ENCODE data around the gene ADAM10.

ADAM10 gene

GRCh38 chr15:58669108-58669507, 80.4 kb downstream of the ADAM10 start:
- TF ChIP-seq, protein P1, sequence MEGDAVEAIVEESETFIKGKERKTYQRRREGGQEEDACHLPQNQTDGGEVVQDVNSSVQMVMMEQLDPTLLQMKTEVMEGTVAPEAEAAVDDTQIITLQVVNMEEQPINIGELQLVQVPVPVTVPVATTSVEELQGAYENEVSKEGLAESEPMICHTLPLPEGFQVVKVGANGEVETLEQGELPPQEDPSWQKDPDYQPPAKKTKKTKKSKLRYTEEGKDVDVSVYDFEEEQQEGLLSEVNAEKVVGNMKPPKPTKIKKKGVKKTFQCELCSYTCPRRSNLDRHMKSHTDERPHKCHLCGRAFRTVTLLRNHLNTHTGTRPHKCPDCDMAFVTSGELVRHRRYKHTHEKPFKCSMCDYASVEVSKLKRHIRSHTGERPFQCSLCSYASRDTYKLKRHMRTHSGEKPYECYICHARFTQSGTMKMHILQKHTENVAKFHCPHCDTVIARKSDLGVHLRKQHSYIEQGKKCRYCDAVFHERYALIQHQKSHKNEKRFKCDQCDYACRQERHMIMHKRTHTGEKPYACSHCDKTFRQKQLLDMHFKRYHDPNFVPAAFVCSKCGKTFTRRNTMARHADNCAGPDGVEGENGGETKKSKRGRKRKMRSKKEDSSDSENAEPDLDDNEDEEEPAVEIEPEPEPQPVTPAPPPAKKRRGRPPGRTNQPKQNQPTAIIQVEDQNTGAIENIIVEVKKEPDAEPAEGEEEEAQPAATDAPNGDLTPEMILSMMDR (IDR thresholded peaks at IDR 0.05; ENCODE audit: low read length): no peak
- no peak for TF ChIP-seq EZH2 (IDR thresholded peaks at IDR 0.05; ENCODE audit: borderline replicate concordance, low read length)
- Histone ChIP-seq H3K4me3 (ENCODE audit: low read depth, low read length, poor library complexity, severe bottlenecking) (no peak overlapping the region), H3K79me2 (ENCODE audit: insufficient read depth, low read length) (no peaks in the 10 kb centered on the region), H3K9me3 (ENCODE audit: low read length) (no peaks in the 10 kb centered on the region), H3K4me2 (ENCODE audit: low read length) (no peak overlapping the region), H3K4me1 (ENCODE audit: insufficient read depth, low read length, severe bottlenecking) (no peaks in the 10 kb centered on the region), H3K27ac (ENCODE audit: low read depth, low read length, poor library complexity, severe bottlenecking) (no peak overlapping the region), H3K9me2 (ENCODE audit: low read depth, low read length) (no peaks in the 10 kb centered on the region), H2AFZ (ENCODE audit: low read length) (no peak overlapping the region), H3K36me3 (ENCODE audit: insufficient read depth, low read length) (peaks cover 30% of the 10 kb centered on the region), H4K20me1 (ENCODE audit: insufficient read depth, low read length) (no peaks in the 10 kb centered on the region), H3K27me3 (ENCODE audit: insufficient read depth, low read length) (no peaks in the 10 kb centered on the region), H3K9ac (ENCODE audit: low read length) (no peak overlapping the region), H3F3A (ENCODE audit: insufficient read depth, low read length) (no peaks in the 10 kb centered on the region)

- Histone ChIP-seq H3K36me3 (ENCODE audit: insufficient read depth, low read length) (peaks cover 42% of the 10 kb centered on the region), H3K9me2 (ENCODE audit: low read depth, low read length) (no peaks in the 10 kb centered on the region), H3K9ac (ENCODE audit: low read length) (no peak overlapping the region), H3K27ac (ENCODE audit: low read depth, low read length, poor library complexity, severe bottlenecking) (no peak overlapping the region), H2AFZ (ENCODE audit: low read length) (no peak overlapping the region), H3K79me2 (ENCODE audit: insufficient read depth, low read length) (no peaks in the 10 kb centered on the region), H3K9me3 (ENCODE audit: low read length) (no peaks in the 10 kb centered on the region), H3K27me3 (ENCODE audit: insufficient read depth, low read length) (no peaks in the 10 kb centered on the region), H3K4me3 (ENCODE audit: low read depth, low read length, poor library complexity, severe bottlenecking) (no peak overlapping the region), H4K20me1 (ENCODE audit: insufficient read depth, low read length) (no peaks in the 10 kb centered on the region), H3K4me1 (ENCODE audit: insufficient read depth, low read length, severe bottlenecking) (no peaks in the 10 kb centered on the region), H3K4me2 (ENCODE audit: low read length) (no peak overlapping the region), H3F3A (ENCODE audit: insufficient read depth, low read length) (no peaks in the 10 kb centered on the region)
- TF ChIP-seq, protein P1 (IDR thresholded peaks at IDR 0.05; ENCODE audit: low read length): no peak
- TF ChIP-seq EZH2 (IDR thresholded peaks at IDR 0.05; ENCODE audit: borderline replicate concordance, low read length): no peak
Observed at GRCh38 chr15:58666957-58667356, 82.5 kb downstream of the ADAM10 start.

DNA sequence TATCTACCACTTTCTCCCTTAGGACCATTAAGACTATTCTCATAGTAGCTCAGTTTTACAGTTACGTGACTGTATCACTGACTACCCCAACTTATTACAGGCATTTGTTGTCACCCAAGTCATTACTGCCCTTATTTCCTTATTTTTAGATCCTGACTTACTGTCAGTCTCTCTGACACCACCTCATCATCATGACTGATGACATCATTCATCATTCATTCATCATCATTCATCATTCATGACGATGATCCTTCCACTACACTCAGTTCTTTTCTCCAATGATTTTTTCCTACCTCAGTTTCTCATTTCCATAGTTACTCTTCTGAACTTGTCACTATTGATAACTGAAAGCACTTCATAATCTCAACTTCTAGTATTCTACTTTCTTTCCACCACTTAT, 83.8 kb downstream of the ADAM10 start:
- TF ChIP-seq, protein P1 (IDR thresholded peaks at IDR 0.05; ENCODE audit: low read length): no peak
- no peak for TF ChIP-seq EZH2 (IDR thresholded peaks at IDR 0.05; ENCODE audit: borderline replicate concordance, low read length)
- Histone ChIP-seq H3K36me3 (ENCODE audit: insufficient read depth, low read length) (peaks cover 49% of the 10 kb centered on the region), H3K4me2 (ENCODE audit: low read length) (no peak overlapping the region), H3K4me3 (ENCODE audit: low read depth, low read length, poor library complexity, severe bottlenecking) (no peak overlapping the region), H3K9me3 (ENCODE audit: low read length) (no peaks in the 10 kb centered on the region), H3K9me2 (ENCODE audit: low read depth, low read length) (no peaks in the 10 kb centered on the region), H3K27me3 (ENCODE audit: insufficient read depth, low read length) (no peaks in the 10 kb centered on the region), H3K9ac (ENCODE audit: low read length) (no peak overlapping the region), H3K4me1 (ENCODE audit: insufficient read depth, low read length, severe bottlenecking) (no peaks in the 10 kb centered on the region), H4K20me1 (ENCODE audit: insufficient read depth, low read length) (no peaks in the 10 kb centered on the region), H3K27ac (ENCODE audit: low read depth, low read length, poor library complexity, severe bottlenecking) (no peak overlapping the region), H3K79me2 (ENCODE audit: insufficient read depth, low read length) (no peaks in the 10 kb centered on the region), H2AFZ (ENCODE audit: low read length) (no peak overlapping the region), H3F3A (ENCODE audit: insufficient read depth, low read length) (no peaks in the 10 kb centered on the region)

Measured in OCI-LY1 (cell line).